Activated T-cell treated with anti-CD3 and anti-CD28 coated beads for 48 hours (primary cell): ENCODE measurements around the gene CD80.

ENCODE experiments used
- DNase-seq: peaks from one replicate; pipeline ENCODE4 v3.0.0-alpha.2; 2020; ENCODE audit warnings: low read depth

Gene CD80

GRCh38 chr3:119494597-119494996 lies 64.8 kb downstream of the CD80 start:
- no peak for DNase-seq

DNA sequence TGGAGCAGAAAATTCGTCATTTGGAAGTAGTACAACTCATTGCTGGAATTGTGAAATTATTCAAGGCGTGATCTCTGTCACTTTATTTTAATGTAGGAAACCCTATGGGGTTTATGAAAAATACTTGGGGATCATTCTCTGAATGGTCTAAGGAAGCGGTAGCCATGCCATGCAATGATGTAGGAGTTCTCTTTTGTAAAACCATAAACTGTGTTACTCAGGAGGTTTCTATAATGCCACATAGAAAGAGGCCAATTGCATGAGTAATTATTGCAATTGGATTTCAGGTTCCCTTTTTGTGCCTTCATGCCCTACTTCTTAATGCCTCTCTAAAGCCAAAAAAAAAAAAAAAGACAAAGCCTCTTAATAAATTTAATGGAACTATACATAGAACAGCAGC lies 66.6 kb downstream of the CD80 start:
- DNase-seq, result no peak

DNA sequence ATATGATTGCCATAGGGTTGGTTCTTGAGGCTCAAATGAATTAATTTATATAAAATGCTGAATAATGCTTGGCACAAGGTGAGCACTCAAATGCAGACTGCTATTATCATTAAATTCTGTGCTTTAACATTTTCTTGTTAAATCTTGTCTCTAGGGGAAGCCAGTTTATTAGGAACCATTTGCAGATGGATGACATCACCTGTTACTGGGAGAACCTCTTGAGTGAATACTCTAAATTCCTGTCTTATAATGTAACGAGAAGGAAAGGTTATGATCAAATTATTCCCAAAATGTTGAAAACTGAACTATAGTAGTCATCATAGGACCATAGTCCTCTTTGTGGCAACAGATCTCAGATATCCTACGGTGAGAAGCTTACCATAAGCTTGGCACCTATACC lies 67.3 kb downstream of the CD80 start:
- no peak for DNase-seq

GRCh38 chr3:119490153-119490552 lies 69.3 kb downstream of the CD80 start:
- DNase-seq, result no peak

- no peak for DNase-seq
These were observed 73.9 kb downstream of the CD80 start for GRCh38 chr3:119485563-119485962.

DNA sequence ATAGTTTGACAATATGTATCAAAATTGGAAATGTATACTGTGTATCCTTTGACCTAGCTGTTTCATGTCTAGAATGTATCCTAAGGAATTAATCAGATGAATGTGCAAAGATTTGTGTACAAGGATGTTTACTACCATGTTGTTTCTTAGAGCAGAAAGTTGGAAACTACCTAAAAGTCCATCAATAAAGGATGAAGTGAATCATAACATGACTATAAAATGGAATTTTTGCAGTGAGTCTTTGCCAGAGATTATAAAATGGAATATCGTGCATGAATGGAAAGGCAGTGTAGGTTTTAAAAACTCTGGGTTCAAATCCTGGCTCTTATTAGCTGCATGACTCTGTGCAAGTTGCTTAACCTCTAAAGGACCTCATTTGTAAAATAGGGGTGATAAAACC lies 76.3 kb downstream of the CD80 start:
- no peak for DNase-seq

GRCh38 chr3:119481079-119481478 lies 78.3 kb downstream of the CD80 start:
- no peak for DNase-seq
